GM12878 (cell line): Measurements from ENCODE around the gene KCNN3. TPM values are rescaled to one million over a fixed set of nuclear protein-coding genes. Genes with fewer than 3 reads are reported as not detected.

Source experiments
- CUX1 ChIP-seq: IDR thresholded peaks from 2 replicates; pipeline ENCODE4 v1.6.1; 2012; ENCODE audit warnings: improper control_type of control experiment, low read depth, low read length; ENCODE audit not compliant: insufficient replicate concordance
- ZNF687 ChIP-seq: fragments of 450-650 bp; IDR thresholded peaks from 2 replicates; pipeline ENCODE4 v1.6.1; 2017; ENCODE audit warnings: mild to moderate bottlenecking, moderate library complexity
- polyA plus RNA-seq, 11 experiments: library from polyadenylated mRNA; depleted of rRNA in 4 of 11; unstranded in 6 of 11; stranded (reverse) in 5 of 11; fragments of >200 nt; fragmentation: Nextera tagmentation in 4 of 11; fragmentation: Illumina TruSeq in 1 of 11; extraction: Ambion mirVana in 4 of 11; extraction: Trizol in 1 of 11; gene quantifications; 1 replicate in 1 of 11; 2 replicates in 10 of 11; pipeline versions ENCODE4 v1.2.1 to v1.2.3, GENCODE V29; 2011 to 2016; ENCODE audit warnings: inconsistent platforms in 2 of 11, missing spikeins in 2 of 11, low read depth in 1 of 11
- total RNA-seq, 4 experiments: library from RNA; depleted of rRNA in 3 of 4; stranded (reverse); fragments of >200 nt in 3 of 4; fragmentation: Illumina TruSeq in 1 of 4; extraction: Trizol in 1 of 4; gene quantifications; 2 replicates each; pipeline versions ENCODE4 v1.2.1 to v1.2.3, GENCODE V29; 2013 to 2021

The KCNN3 gene
- total and polyA plus RNA-seq, 10 of the 15 experiments (the other 5 are each of a cell fraction or from before 2014, with no cell fraction given) = 3.5 to 26.4 (median 14.9) TPM

GRCh38 chr1:154816937-154817336, 53.1 kb downstream of the KCNN3 start (continued):
- no peak for TF ChIP-seq ZNF687
- no peak for TF ChIP-seq CUX1
